Activated CD8-positive, alpha-beta T cell treated with anti-CD3 and anti-CD28 coated beads for 36 hours (primary cell): ENCODE measurements around the gene DEFB129. TPM values are rescaled to one million over a fixed set of nuclear protein-coding genes. Genes with fewer than 3 reads are reported as not detected.
A peak's percentile ranks its signal among the peaks of the same experiment; 100 is the strongest.

Experiments
- ATAC-seq: fragments of 200-7000 bp; cut with Tn5 transposase; one replicate; pipeline ENCODE4 v1.10.0; 2021; ENCODE audit warnings: mild to moderate bottlenecking, moderate library complexity
- CTCF ChIA-PET: fragments of 350-600 bp; sonication (Branson Sonifier 250); formaldehyde crosslinking; loops from one replicate; lab custom pipeline; 2021; ENCODE audit warnings: antibody characterized with exemption; lab: Charles Lee
- POLR2A ChIA-PET: fragments of 350-600 bp; sonication (Branson Sonifier 250); formaldehyde crosslinking; loops from one replicate; lab custom pipeline; 2021; ENCODE audit warnings: antibody characterized with exemption; lab: Charles Lee
- DNase-seq: peaks from one replicate; pipeline ENCODE4 v3.0.0-alpha.2; 2020
- H3K27ac Mint-ChIP-seq: one replicate; pipeline ENCODE4 v1.8.0; 2021; ENCODE audit warnings: mild to moderate bottlenecking, mixed read lengths
- H3K27me3 Mint-ChIP-seq: one replicate; pipeline ENCODE4 v1.8.0; 2021; ENCODE audit warnings: mixed read lengths
- H3K36me3 Mint-ChIP-seq: one replicate; pipeline ENCODE4 v1.8.0; 2021; ENCODE audit warnings: low read depth, mixed read lengths
- H3K4me1 Mint-ChIP-seq: one replicate; pipeline ENCODE4 v1.8.0; 2021; ENCODE audit warnings: low read depth, mixed read lengths
- H3K4me3 Mint-ChIP-seq: one replicate; pipeline ENCODE4 v1.8.0; 2021; ENCODE audit warnings: mild to moderate bottlenecking, moderate library complexity, mixed read lengths
- H3K9me3 Mint-ChIP-seq: one replicate; pipeline ENCODE4 v1.8.0; 2021; ENCODE audit warnings: mixed read lengths
- CTCF ChIP-seq: fragments of 200-600 bp; IDR thresholded peaks from one replicate; pipeline ENCODE4 v1.8.0; 2022; ENCODE audit warnings: antibody characterized with exemption, mild to moderate bottlenecking
- intact Hi-C: fragments of 100-400 bp; cut with micrococcal nuclease; formaldehyde crosslinking; loops from one replicate; pipeline ENCODE4 v1.10.0; 2022
- total RNA-seq, 2 experiments: library from RNA; stranded (reverse); gene quantifications; one replicate each; pipeline ENCODE4 v1.2.3, GENCODE V29; 2021

Gene DEFB129
- total RNA-seq, 2 experiments from 2014 or later = not detected

GRCh38 chr20:278607-279571 lies 51.8 kb downstream of the DEFB129 start:
- no peak for TF ChIP-seq CTCF
- DNase-seq (no peak), ATAC-seq (peak; percentile 20)
- CTCF ChIA-PET = interaction anchor here (0.8 to 1.7 kb wide), 2 partner anchors 13 to 52 kb away, joined by 3 to 6 read pairs; no protein-coding TSS in a partner anchor
- no peaks in the 10 kb centered on the region for H3K4me1 Mint-ChIP-seq
- no peaks in the 10 kb centered on the region for H3K27me3 Mint-ChIP-seq
- no peak overlapping the region for H3K27ac Mint-ChIP-seq
- peak overlapping the region; percentile 12 for H3K4me3 Mint-ChIP-seq
- POLR2A ChIA-PET = no interaction called here
- no peaks in the 10 kb centered on the region for H3K9me3 Mint-ChIP-seq
- intact Hi-C loops = no loop called here
- H3K36me3 Mint-ChIP-seq = peaks cover 3% of the 10 kb centered on the region

Other genes with a start within 250 kb of the DEFB129 start
- not detected for gene DEFB125, start 139.6 kb upstream of the DEFB129 start, total RNA-seq
- not detected for gene DEFB126, start 84.7 kb upstream of the DEFB129 start, total RNA-seq
- gene DEFB127, start 69.8 kb upstream of the DEFB129 start, total RNA-seq = not detected
- gene DEFB128, start 37.5 kb upstream of the DEFB129 start, total RNA-seq = not detected
- not detected for gene DEFB132, start 30.5 kb downstream of the DEFB129 start, total RNA-seq
- 1 to 10 TPM; 7.1 to 7.4 TPM for gene C20orf96, start 63.5 kb downstream of the DEFB129 start, total RNA-seq
- gene ZCCHC3, start 70.3 kb downstream of the DEFB129 start, total RNA-seq = 10 to 100 TPM; 17.8 to 18.0 TPM
- 10 to 100 TPM; 12.8 to 13.0 TPM for gene SOX12, start 98.3 kb downstream of the DEFB129 start, total RNA-seq
- 1 to 10 TPM; 8.0 to 8.7 TPM for gene NRSN2, start 119.9 kb downstream of the DEFB129 start, total RNA-seq
- gene TRIB3, start 153.5 kb downstream of the DEFB129 start, total RNA-seq = 10 to 100 TPM; 59.5 to 62.5 TPM
- 100 to 1,000 TPM; 122 to 130 TPM for gene RBCK1, start 181.0 kb downstream of the DEFB129 start, total RNA-seq
- 10 to 100 TPM; 22.2 to 23.8 TPM for gene TBC1D20, start 235.3 kb downstream of the DEFB129 start, total RNA-seq